DND-41 (cell line): Measurements from ENCODE around the gene ZNF554.

Experiments
- ATAC-seq: fragments of 200-7000 bp; cut with Tn5 transposase; 3 replicates; pipeline ENCODE4 v1.9.1; 2021; ENCODE audit warnings: low read depth; ENCODE audit not compliant: insufficient read depth
- DNase-seq: peaks from one replicate; pipeline ENCODE4 v3.0.0-alpha.2; 2020
- H2AFZ ChIP-seq: 2 replicates; pipeline ENCODE4 v1.6.0; 2012; ENCODE audit warnings: low read depth, low read length
- H3K27ac ChIP-seq: 2 replicates; pipeline ENCODE4 v1.5.1; 2012; ENCODE audit warnings: low read length, inconsistent platforms
- H3K27me3 ChIP-seq: fragments of 200-600 bp; sonication (generic); 2 replicates; pipeline ENCODE4 v1.6.0; 2012; ENCODE audit warnings: low read length, mild to moderate bottlenecking, inconsistent platforms; ENCODE audit not compliant: insufficient read depth, poor library complexity
- H3K36me3 ChIP-seq: 2 replicates; pipeline ENCODE4 v1.5.1; 2012; ENCODE audit warnings: low read length, inconsistent platforms; ENCODE audit not compliant: insufficient read depth
- H3K4me1 ChIP-seq: 2 replicates; pipeline ENCODE4 v1.5.1; 2012; ENCODE audit warnings: mild to moderate bottlenecking, low read length; ENCODE audit not compliant: insufficient read depth
- H3K4me2 ChIP-seq: 2 replicates; pipeline ENCODE4 v1.6.0; 2012; ENCODE audit warnings: mild to moderate bottlenecking, moderate library complexity, low read length, inconsistent platforms; ENCODE audit not compliant: insufficient read depth
- H3K4me3 ChIP-seq, 2 experiments: fragments of 200-600 bp in 1 of 2; shearing (Covaris generic) in 1 of 2; 2 replicates each; pipeline ENCODE4 v1.5.1; 2012 to 2016; ENCODE audit warnings: inconsistent platforms in 2 of 2, low read length in 2 of 2, mild to moderate bottlenecking in 2 of 2, low read depth in 1 of 2, moderate library complexity in 1 of 2
- H3K79me2 ChIP-seq: 2 replicates; pipeline ENCODE4 v1.6.0; 2012; ENCODE audit warnings: low read length, inconsistent platforms; ENCODE audit not compliant: insufficient read depth
- H3K9ac ChIP-seq: 2 replicates; pipeline ENCODE4 v1.6.0; 2012; ENCODE audit warnings: low read depth, mild to moderate bottlenecking, inconsistent platforms, low read length, moderate library complexity
- H3K9me3 ChIP-seq: 2 replicates; pipeline ENCODE4 v1.5.1; 2012; ENCODE audit warnings: low read length, moderate library complexity, mild to moderate bottlenecking, inconsistent platforms; ENCODE audit not compliant: insufficient read depth, severe bottlenecking
- H4K20me1 ChIP-seq: 2 replicates; pipeline ENCODE4 v1.6.0; 2012; ENCODE audit warnings: low read length; ENCODE audit not compliant: insufficient read depth
- CTCF ChIP-seq: IDR thresholded peaks from 2 replicates; pipeline ENCODE4 v1.5.1; 2012; ENCODE audit warnings: borderline replicate concordance, low read length, moderate library complexity, mild to moderate bottlenecking; ENCODE audit not compliant: poor library complexity, severe bottlenecking; ENCODE audit errors: extremely low read depth
- EZH2 ChIP-seq: IDR thresholded peaks from 3 replicates; pipeline ENCODE4 v1.6.1; 2012; ENCODE audit warnings: borderline replicate concordance, low read depth, mild to moderate bottlenecking, moderate library complexity, low read length, inconsistent platforms; ENCODE audit not compliant: severe bottlenecking

Gene ZNF554

GRCh38 chr19:2841855-2842574, 22.3 kb downstream of the ZNF554 start:
- ATAC-seq (no peak), DNase-seq (no peak)

GRCh38 chr19:2845107-2845506, 25.4 kb downstream of the ZNF554 start:
- TF ChIP-seq EZH2 = no peak
- no peak for TF ChIP-seq CTCF
- peaks cover 18% of the 10 kb centered on the region for H3K36me3 ChIP-seq
- H3K79me2 ChIP-seq = peaks cover 74% of the 10 kb centered on the region
- peaks cover 15% of the 10 kb centered on the region for H4K20me1 ChIP-seq
- H3K4me1 ChIP-seq = peaks cover 29% of the 10 kb centered on the region
- no peak overlapping the region for H3K27ac ChIP-seq
- no peak overlapping the region for H2AFZ ChIP-seq
- no peak overlapping the region for H3K4me2 ChIP-seq
- no peaks in the 10 kb centered on the region for H3K27me3 ChIP-seq
- DNase-seq (no peak), ATAC-seq (no peak)
- no peak overlapping the region for H3K9ac ChIP-seq
- peaks cover under 1% of the 10 kb centered on the region for H3K9me3 ChIP-seq
- H3K4me3 ChIP-seq = no peak overlapping the region

More at GRCh38 chr19:2841855-2842574, 22.3 kb downstream of the ZNF554 start:
- Histone ChIP-seq H4K20me1 (peaks cover 15% of the 10 kb centered on the region), H3K4me1 (peaks cover 29% of the 10 kb centered on the region), H3K4me3 (peak overlapping the region; percentile 86 to 100), H3K36me3 (peaks cover 12% of the 10 kb centered on the region), H3K9ac (peak overlapping the region; percentile 100), H2AFZ (peak overlapping the region; percentile 92), H3K4me2 (peak overlapping the region; percentile 96), H3K27ac (peak overlapping the region; percentile 78), H3K79me2 (peaks cover 54% of the 10 kb centered on the region), H3K9me3 (no peaks in the 10 kb centered on the region), H3K27me3 (no peaks in the 10 kb centered on the region)
- TF ChIP-seq EZH2 (no peak), CTCF (no peak)

- peaks cover 9% of the 10 kb centered on the region for H3K9me3 ChIP-seq
- H3K27ac ChIP-seq = no peak overlapping the region
- H3K4me2 ChIP-seq = no peak overlapping the region
- peaks cover 30% of the 10 kb centered on the region for H3K36me3 ChIP-seq
- H3K9ac ChIP-seq = no peak overlapping the region
- TF ChIP-seq CTCF (no peak), EZH2 (no peak)
- H4K20me1 ChIP-seq = peaks cover 15% of the 10 kb centered on the region
- no peak for ATAC-seq
- H3K4me3 ChIP-seq = no peak overlapping the region
- no peak overlapping the region for H2AFZ ChIP-seq
- peaks cover 80% of the 10 kb centered on the region for H3K79me2 ChIP-seq
- H3K4me1 ChIP-seq = peaks cover 21% of the 10 kb centered on the region
- no peaks in the 10 kb centered on the region for H3K27me3 ChIP-seq
- DNase-seq = no peak
Measured at GRCh38 chr19:2846180-2846894, 26.7 kb downstream of the ZNF554 start.
